Measurements from ENCODE around the gene XRCC1.
"Not testable (repeated sequence)": the region's sequence is repeated elsewhere in the genome, so short reads cannot be mapped to it uniquely, and the experiment has no call there.

XRCC1 gene

DNA sequence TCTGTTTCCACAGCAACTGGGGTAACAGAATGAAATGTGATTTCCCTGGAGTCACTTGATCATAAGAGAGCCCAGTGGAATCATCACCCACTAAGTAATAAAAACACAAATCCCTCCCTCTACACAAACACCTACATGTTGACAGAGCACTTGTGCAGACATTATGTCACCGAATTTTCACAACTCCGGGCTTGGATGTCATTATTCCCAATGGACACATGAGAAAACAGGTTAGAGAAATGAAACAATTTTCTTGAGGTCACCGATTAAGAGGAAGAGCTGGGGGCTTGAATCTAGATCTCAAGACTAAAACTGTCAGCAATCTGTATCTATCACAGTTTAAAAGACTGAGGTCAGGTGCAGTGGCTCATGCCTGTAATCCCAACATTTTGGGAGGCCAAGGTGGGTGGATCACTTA is 3.1 kb downstream of the XRCC1 start:
- DNase-seq = no peak

DNA sequence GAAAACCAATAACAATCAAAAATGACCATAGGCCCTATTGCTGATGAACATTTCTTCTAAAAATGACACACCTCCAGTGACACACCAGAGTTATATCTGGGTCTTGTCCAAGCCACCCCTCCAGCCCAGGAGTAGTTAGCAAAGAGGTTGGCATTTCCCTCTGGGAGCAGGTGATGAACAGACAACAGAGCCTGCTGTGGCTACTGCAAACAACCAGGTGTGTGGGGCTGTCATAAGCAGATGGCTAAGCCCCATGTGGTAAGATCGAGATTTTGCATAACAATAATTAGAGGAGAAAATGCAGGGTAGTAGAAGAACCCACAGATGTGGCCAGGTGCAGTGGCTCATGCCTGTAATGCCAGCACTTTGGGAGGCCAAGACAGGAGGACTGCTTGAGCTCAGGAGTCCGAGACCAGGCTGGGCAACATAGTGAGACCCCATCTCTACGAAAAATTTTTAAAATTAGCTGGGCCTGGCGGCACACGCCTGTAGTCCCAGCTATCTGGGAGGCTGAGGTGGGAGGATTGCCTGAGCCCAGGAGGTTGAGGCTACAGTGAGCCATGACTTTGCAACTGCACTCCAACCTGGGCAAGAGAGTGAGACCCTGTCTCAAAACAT is 5.0 kb downstream of the XRCC1 start:
- DNase-seq = no peak

DNA sequence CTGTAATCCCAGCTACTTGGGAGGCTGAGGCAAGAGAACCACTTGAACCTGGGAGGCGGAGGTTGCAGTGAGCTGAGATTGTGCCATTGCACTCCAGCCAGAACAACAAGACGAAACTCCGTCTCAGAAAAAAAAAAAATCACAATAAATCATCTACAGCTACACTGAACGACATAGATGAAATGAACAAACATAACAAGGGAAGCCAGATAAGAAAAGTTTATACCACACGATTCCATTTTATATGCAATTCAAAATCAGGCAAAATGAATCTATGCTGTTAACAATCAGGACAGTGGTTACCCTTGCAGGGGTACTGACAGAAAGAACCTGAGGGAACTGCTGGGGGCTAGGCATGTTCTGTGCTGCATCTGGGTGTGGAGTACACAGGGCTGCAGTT is 5.7 kb downstream of the XRCC1 start:
- DNase-seq = no peak

DNA sequence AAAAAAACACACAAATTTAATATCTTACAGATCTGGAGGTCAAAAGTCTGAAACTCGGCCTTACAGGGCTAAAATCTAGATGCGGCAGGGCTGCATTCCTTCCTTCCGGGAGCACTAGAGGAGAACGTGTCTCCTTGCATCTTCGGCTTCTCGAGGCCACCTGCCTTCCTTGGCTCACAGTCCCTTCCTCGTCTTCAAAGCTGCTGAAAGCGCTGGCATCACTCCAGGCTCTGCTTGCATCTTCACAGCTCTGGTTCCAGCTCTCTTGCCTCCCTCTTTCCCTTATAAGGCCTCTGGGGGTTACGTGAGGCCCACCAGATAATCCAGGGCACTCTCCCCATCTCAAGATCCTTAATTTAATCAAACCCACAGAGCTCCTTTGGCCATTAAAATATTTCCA is 10.5 kb downstream of the XRCC1 start:
- no peak for DNase-seq

DNA sequence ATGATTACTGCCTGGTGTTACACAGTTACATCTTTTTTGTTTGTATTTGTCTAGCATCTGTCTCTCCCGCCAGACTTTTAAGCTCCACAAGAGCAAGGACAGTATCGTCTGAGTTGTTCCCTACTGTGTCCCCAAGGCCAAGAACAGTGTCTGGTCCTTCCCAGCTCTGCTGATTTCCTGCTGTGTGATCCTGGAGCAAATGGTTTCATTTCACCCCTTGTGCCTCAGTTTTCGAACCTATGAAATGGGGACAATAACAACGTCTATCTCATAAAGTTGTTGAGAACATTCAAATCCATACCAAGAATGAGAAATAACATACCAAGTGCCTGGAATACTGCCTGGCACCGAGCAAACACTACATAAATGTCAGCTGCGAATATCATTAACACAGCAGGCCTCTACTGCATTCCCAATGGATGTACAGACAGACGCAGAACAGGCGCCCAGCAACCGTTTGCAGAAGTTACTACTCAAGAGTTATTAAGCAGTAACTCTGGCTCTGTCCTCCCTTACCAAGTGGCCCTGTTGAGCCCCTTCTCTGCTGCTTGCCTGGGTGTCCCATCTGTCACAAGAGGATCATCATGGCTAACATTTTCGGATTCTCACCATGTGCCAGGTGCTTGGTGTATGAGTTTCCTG is 11.4 kb downstream of the XRCC1 start:
- DNase-seq = no peak

DNA sequence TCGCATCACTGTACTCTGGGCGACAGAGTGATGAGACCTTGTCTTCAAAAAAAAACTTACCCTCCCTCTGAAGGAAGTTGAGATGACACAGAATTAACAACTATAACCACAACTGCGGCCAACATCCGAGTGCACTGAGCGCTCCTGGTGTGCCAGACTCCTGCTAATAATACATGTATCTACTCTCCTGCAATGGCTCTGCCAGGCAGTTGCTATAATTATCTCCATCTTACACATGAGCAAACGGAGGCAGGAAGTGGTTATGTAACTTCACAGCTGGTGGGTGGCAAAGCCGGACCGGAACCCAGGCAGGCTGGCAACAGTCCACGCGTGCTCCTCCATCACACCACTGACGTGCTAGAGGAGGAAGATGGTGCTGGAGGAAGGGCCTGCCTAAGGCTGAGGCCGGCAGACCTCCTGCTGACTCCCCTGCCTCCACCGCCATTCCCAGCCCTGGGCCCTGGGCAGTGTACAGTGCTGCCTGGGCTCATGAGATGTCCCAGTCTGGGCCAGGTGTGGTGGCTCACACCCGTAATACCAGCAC is 12.6 kb downstream of the XRCC1 start:
- DNase-seq = peak; percentile 77

DNA sequence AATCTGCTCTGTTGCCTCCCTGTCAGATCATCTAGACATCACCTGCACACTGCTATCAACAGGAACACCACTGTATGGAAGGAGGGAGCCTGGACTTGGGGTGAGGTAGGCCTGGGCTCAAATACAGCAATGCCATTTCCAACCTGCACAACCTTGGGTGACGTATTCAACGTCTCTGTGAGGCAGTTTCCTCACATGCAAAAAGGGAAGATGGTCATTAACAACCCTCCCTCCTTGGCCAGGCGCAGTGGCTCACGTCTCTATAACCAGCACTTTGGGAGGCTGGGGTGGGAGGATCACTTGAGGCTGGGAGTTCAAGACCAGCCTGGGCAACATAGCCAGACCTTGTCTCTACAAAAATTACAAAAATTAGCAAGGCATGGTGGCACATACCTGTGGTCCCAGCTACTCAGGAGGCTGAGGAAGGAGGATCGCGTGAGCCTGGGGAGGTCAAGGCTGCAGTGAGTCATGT is 13.1 kb downstream of the XRCC1 start:
- no peak for DNase-seq

DNA sequence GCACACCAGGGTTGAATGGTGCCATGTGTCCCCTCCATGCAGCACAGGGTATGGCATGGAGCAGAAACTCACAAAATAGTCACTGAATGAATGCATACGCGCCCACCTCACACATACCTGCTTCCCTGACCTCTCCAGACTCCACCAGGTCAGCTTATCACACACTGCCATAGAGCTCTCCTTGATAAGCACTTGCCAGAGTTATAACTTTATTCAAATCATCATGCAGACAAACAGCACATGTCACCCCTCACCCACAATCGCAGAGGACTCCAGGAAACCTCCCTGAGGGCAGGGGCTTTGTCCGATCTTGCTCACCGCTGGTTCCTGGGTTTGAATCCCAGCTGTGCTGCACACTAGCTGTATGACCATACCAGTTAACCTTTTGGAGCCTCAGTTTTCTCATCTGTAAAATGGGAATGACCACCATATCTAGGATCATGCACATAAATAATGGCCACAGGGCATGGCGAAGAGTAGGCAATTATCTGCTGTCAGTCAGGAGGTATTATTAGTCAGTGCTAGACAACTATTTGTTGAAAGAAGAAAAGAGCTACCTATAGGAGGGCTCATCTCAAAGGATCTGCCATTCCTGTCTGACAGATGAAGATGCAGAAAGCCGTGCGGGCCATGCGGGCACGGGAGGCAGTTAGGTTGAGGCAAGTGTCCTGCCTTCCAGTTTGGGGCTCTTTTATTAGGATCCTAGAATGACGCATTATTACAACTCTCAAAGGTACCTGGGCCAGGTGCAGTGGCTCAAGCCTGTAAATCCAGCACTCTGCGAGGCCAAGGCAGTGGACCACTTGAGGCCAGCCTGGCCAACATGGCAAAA is 14.0 kb downstream of the XRCC1 start:
- no peak for DNase-seq

DNA sequence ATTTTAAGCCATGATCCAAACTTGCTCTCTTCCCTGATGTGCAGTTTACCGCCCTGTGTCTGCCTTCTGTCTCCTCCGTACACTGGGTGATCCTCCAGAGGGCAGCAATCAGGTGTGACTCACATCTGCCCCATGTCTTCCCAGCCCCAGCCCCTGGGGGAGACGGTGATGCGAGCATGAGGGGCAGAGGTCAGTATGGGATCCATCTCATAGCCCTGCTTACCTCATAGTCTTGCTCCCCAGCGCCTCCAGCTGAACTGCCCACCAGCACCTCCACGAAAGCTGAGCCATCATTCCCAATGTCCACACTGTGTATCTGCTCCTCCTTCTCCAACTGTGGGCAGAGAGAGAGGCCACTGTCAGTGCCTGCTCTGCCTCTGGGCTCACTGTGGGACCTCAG is 14.6 kb downstream of the XRCC1 start:
- DNase-seq = peak; percentile 19

DNA sequence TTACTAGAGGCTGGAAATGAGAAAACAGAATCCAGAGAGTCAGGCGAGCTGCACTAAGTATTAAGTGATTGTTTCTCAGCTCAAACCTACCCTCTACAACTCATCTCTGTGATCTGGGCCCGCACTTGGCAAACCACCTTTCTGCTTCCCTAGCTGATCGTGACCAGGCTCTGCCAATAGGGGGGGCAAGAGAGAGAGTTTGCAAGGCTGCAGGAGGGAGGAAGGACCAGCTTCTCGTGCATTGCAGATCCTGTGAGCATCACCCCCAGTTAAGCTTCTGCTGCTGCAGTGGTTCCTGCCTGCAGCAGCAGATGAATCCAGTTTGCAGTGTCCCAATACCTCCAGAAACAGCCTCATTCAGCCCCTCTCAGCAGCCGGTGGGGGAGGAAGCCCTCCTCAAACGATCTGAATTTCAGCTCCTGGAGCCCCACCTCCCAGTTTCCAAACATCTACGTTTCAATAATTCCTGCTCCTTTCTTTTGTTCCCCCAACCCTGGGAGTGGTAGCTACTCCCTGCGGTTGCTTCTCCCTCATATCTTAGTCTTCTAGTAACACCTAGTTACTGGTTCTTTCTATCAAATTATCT is 20.0 kb downstream of the XRCC1 start:
- peak; percentile 59 for DNase-seq

DNA sequence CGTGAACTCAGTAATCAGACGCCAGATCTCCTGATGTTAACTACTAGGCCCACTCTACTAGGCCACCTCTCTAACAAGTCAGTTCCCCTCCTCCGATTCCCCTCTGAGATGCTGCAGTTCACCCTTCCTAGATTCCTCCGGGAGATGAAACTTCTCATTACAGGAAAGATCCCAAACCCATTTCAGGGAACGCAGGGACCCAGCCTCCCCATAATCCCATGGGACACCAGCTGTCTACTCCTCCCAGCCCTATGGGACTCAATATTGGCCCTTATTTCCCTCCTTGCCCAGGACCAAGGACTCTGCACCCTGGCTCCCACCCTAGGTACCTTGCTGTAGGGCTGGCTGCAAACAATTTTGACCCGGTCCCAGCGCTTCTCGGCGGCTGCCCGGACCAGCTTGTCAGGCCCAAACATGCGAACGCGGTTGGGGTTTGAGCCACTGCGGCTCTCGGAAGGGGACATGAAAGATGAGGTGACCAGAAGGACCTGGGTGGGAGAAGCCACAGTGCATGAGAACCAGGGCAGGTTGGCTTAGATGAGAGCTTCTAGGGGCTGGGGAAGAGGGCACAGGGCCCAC is 20.9 kb downstream of the XRCC1 start:
- DNase-seq = no peak

DNA sequence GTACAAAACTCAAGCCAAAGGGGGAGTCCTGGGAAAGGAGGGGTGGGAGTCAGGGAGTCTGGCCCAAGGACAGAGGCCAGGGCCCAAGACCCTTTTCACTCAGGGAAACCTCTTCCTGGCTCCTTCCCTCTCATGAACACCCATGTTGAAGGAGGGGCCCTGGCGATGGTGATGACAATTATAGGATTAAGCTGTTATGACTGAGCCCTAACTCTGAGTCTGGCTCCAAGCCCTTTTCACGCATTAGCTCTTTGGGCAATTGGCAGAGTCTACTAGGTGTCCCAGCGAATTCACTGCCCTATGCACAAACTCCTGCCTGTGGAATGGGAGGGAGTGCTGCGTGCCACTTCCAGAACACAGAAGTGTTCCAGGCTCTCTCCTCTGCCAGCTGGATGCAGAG is 21.7 kb downstream of the XRCC1 start:
- no peak for DNase-seq

DNA sequence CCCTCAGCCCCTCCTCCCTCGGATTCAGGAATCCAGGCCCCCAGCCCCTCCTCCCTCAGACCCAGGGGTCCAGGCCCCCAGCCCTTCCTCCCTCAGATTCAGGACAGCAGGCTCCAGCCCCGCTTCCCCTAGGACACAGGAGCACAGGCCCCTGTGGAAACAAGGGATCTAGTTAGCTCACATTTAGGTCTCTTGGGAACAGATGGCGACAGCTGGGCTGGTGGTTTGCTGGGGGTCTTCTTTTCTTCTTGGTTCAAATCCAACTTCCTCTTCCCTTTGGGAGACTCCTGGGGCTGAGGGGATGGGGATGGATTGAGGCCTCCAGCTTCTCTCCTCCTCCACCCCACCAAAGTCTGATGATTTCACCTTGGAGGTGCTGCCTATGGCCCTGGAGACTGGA is 22.7 kb downstream of the XRCC1 start:
- no peak for DNase-seq

DNA sequence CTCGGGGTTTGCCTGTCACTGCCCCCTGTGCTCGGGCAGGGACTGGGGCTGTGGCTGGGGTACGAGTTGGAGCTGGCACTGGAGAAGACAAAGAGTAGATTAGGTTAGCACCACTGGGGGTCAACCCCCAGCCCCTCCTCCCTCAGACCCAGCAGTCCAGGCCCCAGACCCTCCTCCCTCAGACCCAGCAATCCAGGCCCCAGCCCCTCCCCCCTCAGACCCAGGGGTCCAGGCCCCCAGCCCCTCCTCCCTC is 23.2 kb downstream of the XRCC1 start:
- DNase-seq = no peak

DNA sequence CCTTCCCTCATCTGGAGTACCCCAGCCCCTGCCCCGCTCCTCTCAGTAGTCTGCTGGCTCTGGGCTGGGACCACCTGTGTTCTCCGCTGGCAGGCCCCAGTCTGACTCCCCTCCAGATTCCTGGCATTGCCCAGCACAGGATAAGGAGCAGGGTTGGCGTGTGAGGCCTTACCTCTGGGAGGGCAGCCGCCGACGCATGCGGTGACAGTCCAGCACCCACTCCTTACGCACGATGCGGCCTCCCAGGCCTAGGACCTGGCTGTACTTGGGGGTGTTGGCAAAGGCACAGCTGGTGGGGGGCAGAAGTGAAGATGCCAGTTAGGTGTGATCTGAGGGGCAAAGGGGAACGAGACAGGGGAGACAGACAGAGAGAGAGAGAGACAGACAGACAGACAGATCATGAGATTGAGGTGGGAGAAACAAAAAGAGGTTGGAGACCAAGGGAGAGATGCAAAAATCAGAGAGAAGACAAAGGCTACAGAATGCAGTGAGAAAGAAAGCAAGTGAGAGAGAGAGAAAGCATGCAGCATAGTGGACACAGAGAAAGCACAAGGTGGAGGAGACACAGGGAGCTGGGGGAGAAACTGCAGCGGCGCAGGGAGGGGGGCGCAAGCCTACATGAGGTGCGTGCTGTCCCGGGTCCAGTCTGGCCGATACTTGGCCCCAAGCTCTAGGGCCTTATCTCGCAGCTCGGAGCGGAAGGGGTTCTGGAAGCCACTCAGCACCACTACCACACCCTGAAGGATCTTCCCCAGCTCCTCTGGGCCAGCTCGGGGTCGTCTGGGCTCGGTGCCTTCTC is 23.7 kb downstream of the XRCC1 start:
- no peak for DNase-seq

DNA sequence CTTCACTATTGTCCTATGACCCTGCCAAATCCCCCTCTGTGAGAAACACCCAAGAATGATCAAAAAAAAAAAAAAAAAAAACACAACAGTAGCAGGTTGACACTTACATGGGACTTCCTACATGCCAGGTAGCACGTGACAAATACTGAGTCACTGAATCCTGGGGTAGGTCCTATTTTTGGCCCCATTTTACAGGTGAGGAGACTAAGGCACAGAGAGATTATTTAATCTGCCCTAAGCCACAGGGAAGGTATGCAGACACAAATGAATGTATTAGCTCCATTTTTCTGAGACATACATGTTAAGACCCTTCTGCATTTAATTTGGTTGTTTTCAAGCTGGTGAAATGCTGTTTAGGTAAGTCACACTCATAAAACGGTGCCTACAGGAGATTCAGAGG is 26.6 kb downstream of the XRCC1 start:
- no peak for DNase-seq

DNA sequence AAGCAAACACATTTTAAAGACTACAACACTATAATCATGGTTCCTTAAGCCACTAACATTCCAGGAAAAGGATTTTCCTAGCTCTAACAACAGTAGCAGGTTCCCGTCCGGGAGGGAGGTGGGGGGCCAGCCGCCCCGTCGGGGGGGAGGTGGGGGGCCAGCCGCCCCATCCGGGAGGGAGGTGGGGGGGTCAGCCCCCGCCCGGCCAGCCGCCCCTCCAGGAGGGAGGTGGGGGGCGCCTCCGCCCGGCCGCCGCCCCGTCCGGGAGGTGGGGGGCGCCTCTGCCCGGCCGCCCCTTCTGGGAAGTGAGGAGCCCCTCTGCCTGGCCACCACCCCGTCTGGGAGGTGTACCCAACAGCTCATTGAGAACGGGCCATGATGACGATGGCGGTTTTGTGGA is 27.4 kb downstream of the XRCC1 start:
- not testable (repeated sequence) for DNase-seq

DNA sequence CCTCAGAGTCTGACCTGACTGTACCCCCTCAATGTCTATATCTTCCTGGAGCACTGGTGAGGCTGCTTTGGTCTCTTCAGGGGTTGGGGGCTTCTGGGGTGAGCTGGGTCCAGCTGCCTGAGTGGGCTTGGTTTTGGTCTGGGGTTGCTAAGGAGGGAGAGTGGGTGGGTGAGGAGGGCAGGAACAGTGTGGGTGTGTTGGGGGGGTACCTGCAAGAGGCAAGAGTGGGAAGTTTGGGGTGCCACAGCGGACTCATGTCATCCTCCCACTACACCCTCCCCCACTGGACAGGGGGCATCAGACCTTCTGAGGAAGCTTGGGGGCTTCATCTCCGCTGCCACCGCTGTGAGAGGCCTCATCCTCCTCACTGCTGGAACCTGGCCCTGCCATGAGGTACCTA is 28.7 kb downstream of the XRCC1 start:
- DNase-seq = no peak

DNA sequence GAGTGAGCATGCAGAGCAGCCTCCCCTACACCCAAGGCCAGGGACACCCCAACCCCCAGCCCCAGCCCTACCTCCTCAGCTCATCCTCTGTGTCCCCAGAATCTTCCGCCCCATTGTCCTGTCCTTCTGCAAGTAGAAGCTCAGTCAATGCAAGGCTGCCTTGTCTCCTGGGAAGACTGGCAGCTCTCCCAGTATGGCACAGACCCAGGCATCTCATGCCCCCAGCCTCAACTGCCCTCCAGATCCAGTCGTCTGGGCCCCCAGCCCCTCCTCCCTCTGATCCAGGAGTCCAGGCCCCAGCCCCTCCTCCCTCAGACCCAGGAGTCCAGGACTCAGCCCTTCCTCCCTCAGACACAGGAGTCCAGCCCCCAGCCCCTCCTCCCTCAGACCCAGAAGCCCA is 29.3 kb downstream of the XRCC1 start:
- DNase-seq = no peak

DNA sequence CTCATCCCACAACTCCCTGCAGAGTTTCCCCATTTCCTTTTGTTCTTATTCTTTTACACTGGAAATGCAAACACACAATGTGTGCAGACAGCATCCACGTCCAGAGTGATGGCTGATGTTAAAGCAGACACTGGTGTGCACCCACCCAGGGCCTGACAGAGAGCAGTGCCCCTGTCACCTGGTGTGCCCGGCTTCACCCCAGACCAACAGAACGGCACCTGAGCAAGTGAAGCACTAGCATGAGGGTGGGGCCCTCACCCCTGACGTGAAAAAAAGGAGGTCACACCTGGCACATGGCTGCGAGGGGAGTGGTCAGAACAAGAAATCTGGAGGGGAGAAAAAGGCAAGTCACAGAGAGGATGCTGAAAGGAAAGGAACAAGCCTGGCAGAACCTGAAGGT is 30.1 kb downstream of the XRCC1 start:
- DNase-seq = no peak

DNA sequence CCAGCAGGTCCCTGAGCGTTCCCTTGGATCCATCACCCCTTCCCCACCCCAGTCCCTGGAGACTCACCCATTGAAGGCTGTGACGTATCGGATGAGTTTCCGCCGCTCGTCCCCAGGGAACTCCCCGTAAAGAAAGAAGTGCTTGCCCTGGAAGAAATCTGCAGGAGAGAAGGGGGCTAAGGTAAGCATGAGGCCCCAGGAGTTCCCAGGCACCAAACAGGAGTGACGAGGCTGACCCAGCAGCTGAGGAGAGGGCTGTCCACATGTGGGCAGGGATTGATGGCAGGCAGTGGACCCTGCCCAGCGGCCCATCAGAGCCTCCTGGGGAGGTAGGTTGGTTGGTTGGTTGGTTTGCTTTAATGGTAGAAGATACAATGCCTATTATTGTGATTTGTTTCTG is 31.2 kb downstream of the XRCC1 start:
- DNase-seq = no peak

DNA sequence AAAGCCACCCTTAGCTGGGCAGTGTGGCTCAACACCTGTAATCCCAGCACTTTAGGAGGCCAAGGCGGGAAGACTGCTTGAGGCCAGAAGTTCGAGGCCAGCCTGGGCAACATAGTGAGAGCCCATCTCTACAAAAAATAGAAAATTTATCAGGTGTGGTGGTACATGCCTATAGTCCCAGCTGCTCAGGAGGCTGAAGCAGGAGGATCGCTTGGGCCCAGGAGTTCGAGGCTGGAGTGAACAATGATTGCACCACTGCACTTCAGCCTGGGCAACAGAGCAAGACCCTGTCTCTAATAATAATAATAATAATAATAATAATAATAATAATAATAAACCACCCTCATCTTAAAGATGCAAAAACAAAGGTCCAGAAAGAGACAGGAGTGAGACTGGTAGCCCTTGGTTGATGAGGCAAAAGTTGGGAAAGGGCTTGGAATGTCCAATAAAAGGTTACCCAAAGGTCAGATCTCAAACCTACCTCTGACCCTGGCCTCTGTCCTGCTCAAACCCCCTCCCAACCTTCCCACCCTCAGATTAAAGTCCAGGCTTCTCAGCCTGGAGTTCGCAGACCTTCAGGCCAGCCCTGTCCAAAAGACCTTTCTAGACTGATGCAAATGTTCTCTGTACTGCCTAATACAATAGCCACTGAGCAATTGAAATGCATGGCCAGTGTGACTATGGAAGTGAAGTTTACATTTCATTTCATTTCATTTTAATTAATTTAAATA is 33.2 kb downstream of the XRCC1 start:
- DNase-seq = no peak

Measured in fibroblast of skin of right biceps (primary cell).